ENCODE results near the gene SNTG2. TPM values are rescaled to one million over a fixed set of nuclear protein-coding genes. Genes with fewer than 3 reads are reported as not detected.

SNTG2 gene
- total and polyA plus RNA-seq, 2 of the 13 experiments (the other 11 are each of a cell fraction or from before 2014, with no cell fraction given) = not detected

DNA sequence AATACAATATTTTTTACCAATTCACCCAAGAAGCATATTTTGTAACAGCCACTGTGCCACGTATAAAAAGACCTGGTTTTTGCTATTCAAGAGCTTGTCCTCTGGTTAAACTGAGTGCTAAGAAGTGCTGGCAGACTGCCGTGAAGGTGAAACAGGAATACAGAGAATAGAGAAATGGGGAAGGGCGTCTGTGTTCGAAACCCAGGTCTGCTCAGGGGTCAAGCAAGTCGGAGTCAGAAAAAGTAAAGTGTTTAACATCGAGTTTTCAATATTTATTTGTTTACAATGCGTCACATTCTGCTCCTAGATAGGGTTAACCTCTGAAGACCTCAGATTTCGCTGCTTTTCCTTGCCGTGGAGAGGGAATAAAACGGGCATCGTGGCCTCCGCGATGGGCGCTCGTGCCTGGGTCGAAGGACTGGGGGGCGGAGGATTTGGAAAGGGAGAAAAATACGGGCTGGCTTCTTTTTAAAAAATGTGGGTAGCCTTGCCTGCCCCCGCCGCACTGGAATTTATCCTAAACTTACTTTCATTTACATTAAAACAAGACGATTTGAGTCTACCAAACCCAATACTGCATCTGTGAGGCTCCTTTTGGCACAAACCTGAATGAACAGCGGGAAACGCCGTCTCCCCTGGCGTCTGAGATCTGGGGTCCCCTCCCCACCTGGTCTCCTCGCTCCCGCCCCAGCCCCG is 1.1 kb upstream of the SNTG2 start:
- in situ Hi-C loops (cut with HindIII; ENCODE audit: extremely low pct_ligation_motif_present, low pct_unique_long_range_greater_than_20kb) = no loop called here
- Histone ChIP-seq H3K4me3 (replicated peaks in 1 of 3; ENCODE audit: insufficient read depth in 1 of 3, low read depth in 2 of 3, low read length in 3 of 3) (no peak overlapping the region), H3K4me2 (ENCODE audit: low read depth, low read length) (no peak overlapping the region), H3K9ac (ENCODE audit: insufficient read depth, low read depth, low read length) (no peak overlapping the region), H3K79me2 (ENCODE audit: insufficient read depth, low read length) (no peaks in the 10 kb centered on the region), H4K20me1 (ENCODE audit: insufficient read depth, low read length) (no peaks in the 10 kb centered on the region), H3K4me1 (ENCODE audit: insufficient read depth, low read length) (peaks cover 7% of the 10 kb centered on the region), H3K27ac (ENCODE audit: extremely low read length, insufficient read depth, low read length) (no peak overlapping the region), H3K9me3 (ENCODE audit: low read length) (peaks cover 7% of the 10 kb centered on the region), H3K36me3 (replicated peaks in 1 of 2; ENCODE audit: control insufficient read depth in 1 of 2, insufficient read depth in 2 of 2, low read length in 2 of 2) (no peaks in the 10 kb centered on the region), H3K27me3 (ENCODE audit: control insufficient read depth in 1 of 2, insufficient read depth in 2 of 2, low read length in 2 of 2) (peaks cover 2 to 24% of the 10 kb centered on the region in 2 experiments; a peak in 3 of 5 replicates), H2AFZ (ENCODE audit: low read length) (no peak overlapping the region)
- ATAC-seq (no peak), DNase-seq (ENCODE audit: low spot score) (no peak), FAIRE-seq (no peak)
- no TSS peak for BruUV-seq (replicated peaks)
- CTCF ChIA-PET (ENCODE audit: low intra/inter-chr PET ratio, low total read pairs) = no interaction called here
- TF ChIP-seq, protein P1, sequence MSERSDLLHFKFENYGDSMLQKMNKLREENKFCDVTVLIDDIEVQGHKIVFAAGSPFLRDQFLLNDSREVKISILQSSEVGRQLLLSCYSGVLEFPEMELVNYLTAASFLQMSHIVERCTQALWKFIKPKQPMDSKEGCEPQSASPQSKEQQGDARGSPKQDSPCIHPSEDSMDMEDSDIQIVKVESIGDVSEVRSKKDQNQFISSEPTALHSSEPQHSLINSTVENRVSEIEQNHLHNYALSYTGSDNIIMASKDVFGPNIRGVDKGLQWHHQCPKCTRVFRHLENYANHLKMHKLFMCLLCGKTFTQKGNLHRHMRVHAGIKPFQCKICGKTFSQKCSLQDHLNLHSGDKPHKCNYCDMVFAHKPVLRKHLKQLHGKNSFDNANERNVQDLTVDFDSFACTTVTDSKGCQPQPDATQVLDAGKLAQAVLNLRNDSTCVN (CRISPR knock-in tag; IDR thresholded peaks at IDR 0.05; ENCODE audit: borderline replicate concordance) = no peak
- TF ChIP-seq HOXD1 (CRISPR knock-in tag; IDR thresholded peaks at IDR 0.05) (no peak), ZFP37 (CRISPR knock-in tag; IDR thresholded peaks at IDR 0.05; ENCODE audit: borderline replicate concordance) (no peak)
- TF ChIP-seq, protein P2, sequence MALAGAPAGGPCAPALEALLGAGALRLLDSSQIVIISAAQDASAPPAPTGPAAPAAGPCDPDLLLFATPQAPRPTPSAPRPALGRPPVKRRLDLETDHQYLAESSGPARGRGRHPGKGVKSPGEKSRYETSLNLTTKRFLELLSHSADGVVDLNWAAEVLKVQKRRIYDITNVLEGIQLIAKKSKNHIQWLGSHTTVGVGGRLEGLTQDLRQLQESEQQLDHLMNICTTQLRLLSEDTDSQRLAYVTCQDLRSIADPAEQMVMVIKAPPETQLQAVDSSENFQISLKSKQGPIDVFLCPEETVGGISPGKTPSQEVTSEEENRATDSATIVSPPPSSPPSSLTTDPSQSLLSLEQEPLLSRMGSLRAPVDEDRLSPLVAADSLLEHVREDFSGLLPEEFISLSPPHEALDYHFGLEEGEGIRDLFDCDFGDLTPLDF (CRISPR knock-in tag; IDR thresholded peaks at IDR 0.05) = no peak
- POLR2A ChIA-PET = no interaction called here
- 26% methylated on average over 28 of the region's 28 CpGs for WGBS (ENCODE audit: low lambda C conversion rate)
- intact Hi-C loops (cut with micrococcal nuclease; ENCODE audit: unreplicated experiment) = no loop called here
